IMR-90 (cell line): ENCODE measurements around the gene TENM4. TPM values are rescaled to one million over a fixed set of nuclear protein-coding genes. Genes with fewer than 3 reads are reported as not detected.

Source experiments
- ATAC-seq: fragments of 200-7000 bp; cut with Tn5 transposase; 2 replicates; pipeline ENCODE4 v1.9.1; 2020; ENCODE audit warnings: low read depth, mild to moderate bottlenecking, moderate library complexity
- BruUV-seq: library from RNA; stranded (reverse); fragments of 400-500 nt; replicated peaks from 2 replicates; lab custom pipeline; 2021; lab: Mats Ljungman, UMichigan
- CTCF ChIA-PET: fragments of 300-600 bp; formaldehyde crosslinking; extraction: SDS; loops from one replicate; lab custom pipeline; 2021; ENCODE audit warnings: antibody characterized with exemption; lab: Yijun Ruan, JAX
- POLR2A ChIA-PET: fragments of 300-600 bp; sonication (Branson Sonifier 250); formaldehyde crosslinking; loops from one replicate; lab custom pipeline; 2022; ENCODE audit warnings: antibody characterized with exemption; ENCODE audit not compliant: unreplicated experiment; lab: Charles Lee
- DNase-seq: peaks from one replicate; pipeline ENCODE4 v3.0.0; 2013
- H2AFZ ChIP-seq: replicated peaks from 2 replicates; pipeline ENCODE3; 2013; ENCODE audit warnings: low read length, mild to moderate bottlenecking; ENCODE audit not compliant: poor library complexity
- H2AK5ac ChIP-seq: 2 replicates; pipeline ENCODE4 v1.6.1; 2013; ENCODE audit warnings: low read depth, low read length, inconsistent platforms
- H2AK9ac ChIP-seq: replicated peaks from 2 replicates; pipeline ENCODE3; 2013; ENCODE audit warnings: mild to moderate bottlenecking, low read depth, low read length, moderate library complexity; ENCODE audit not compliant: poor library complexity
- H2BK120ac ChIP-seq: 2 replicates; pipeline ENCODE4 v1.6.1; 2013; ENCODE audit warnings: low read depth, low read length, inconsistent platforms
- H2BK15ac ChIP-seq: 3 replicates; pipeline ENCODE4 v1.6.1; 2013; ENCODE audit warnings: low read depth, low read length, inconsistent platforms
- H2BK20ac ChIP-seq: 2 replicates; pipeline ENCODE4 v1.6.1; 2013; ENCODE audit warnings: low read depth, mild to moderate bottlenecking, inconsistent platforms, low read length, moderate library complexity
- H2BK5ac ChIP-seq: 2 replicates; pipeline ENCODE4 v1.6.1; 2013; ENCODE audit warnings: mild to moderate bottlenecking, low read depth, low read length, inconsistent platforms; ENCODE audit not compliant: poor library complexity, severe bottlenecking
- H3K14ac ChIP-seq: replicated peaks from 2 replicates; pipeline ENCODE4 v1.6.1; 2013; ENCODE audit warnings: low read depth, low read length, inconsistent platforms
- H3K18ac ChIP-seq: 2 replicates; pipeline ENCODE4 v1.6.1; 2013; ENCODE audit warnings: low read depth, low read length, control low read depth
- H3K23ac ChIP-seq: 2 replicates; pipeline ENCODE4 v1.6.1; 2013; ENCODE audit warnings: low read depth, low read length, inconsistent platforms
- H3K27ac ChIP-seq: 2 replicates; pipeline ENCODE4 v1.5.1; 2013; ENCODE audit warnings: mild to moderate bottlenecking, control low read depth, low read length; ENCODE audit not compliant: insufficient read depth
- H3K27me3 ChIP-seq: 2 replicates; pipeline ENCODE4 v1.6.1; 2013; ENCODE audit warnings: low read length; ENCODE audit not compliant: control insufficient read depth, insufficient read depth
- H3K36me3 ChIP-seq: 2 replicates; pipeline ENCODE4 v1.6.1; 2013; ENCODE audit warnings: low read length, mixed read lengths; ENCODE audit not compliant: control insufficient read depth, insufficient read depth
- H3K4ac ChIP-seq: 2 replicates; pipeline ENCODE4 v1.6.1; 2013; ENCODE audit warnings: low read depth, low read length, inconsistent platforms
- H3K4me1 ChIP-seq: 2 replicates; pipeline ENCODE4 v1.6.1; 2013; ENCODE audit warnings: low read length, mixed read lengths; ENCODE audit not compliant: control insufficient read depth, insufficient read depth
- H3K4me2 ChIP-seq: 2 replicates; pipeline ENCODE4 v1.6.1; 2013; ENCODE audit warnings: low read depth, mild to moderate bottlenecking, control low read depth, low read length, moderate library complexity
- H3K4me3 ChIP-seq: 2 replicates; pipeline ENCODE4 v1.5.1; 2013; ENCODE audit warnings: low read depth, mild to moderate bottlenecking, control low read depth, low read length, moderate library complexity; ENCODE audit not compliant: insufficient read depth
- H3K56ac ChIP-seq: 2 replicates; pipeline ENCODE4 v1.6.1; 2013; ENCODE audit warnings: low read length, inconsistent platforms; ENCODE audit not compliant: insufficient read depth; ENCODE audit errors: extremely low read depth
- H3K79me1 ChIP-seq, 2 experiments: 2 replicates each; pipeline ENCODE4 v1.6.1; 2013; ENCODE audit warnings: low read length in 2 of 2, inconsistent platforms in 1 of 2, low read depth in 1 of 2
- H3K9ac ChIP-seq: 2 replicates; pipeline ENCODE4 v1.6.1; 2013; ENCODE audit warnings: low read depth, low read length, control low read depth
- H3K9me1 ChIP-seq: 2 replicates; pipeline ENCODE4 v1.6.1; 2013; ENCODE audit warnings: low read length, inconsistent platforms; ENCODE audit not compliant: insufficient read depth
- H3K9me3 ChIP-seq: 2 replicates; pipeline ENCODE4 v1.6.1; 2013; ENCODE audit warnings: low read length; ENCODE audit not compliant: control insufficient read depth, insufficient read depth
- H4K20me1 ChIP-seq: 2 replicates; pipeline ENCODE4 v1.6.1; 2013; ENCODE audit warnings: low read length, inconsistent platforms; ENCODE audit not compliant: insufficient read depth
- H4K5ac ChIP-seq: 2 replicates; pipeline ENCODE4 v1.6.1; 2013; ENCODE audit warnings: mild to moderate bottlenecking, low read depth, low read length, control low read depth
- H4K8ac ChIP-seq, 2 experiments: 2 replicates each; pipeline ENCODE4 v1.6.1; 2013; ENCODE audit warnings: low read depth in 2 of 2, low read length in 2 of 2, control low read depth in 1 of 2, inconsistent platforms in 1 of 2
- H4K91ac ChIP-seq: 2 replicates; pipeline ENCODE4 v1.6.1; 2013; ENCODE audit warnings: low read depth, low read length, inconsistent platforms; ENCODE audit not compliant: insufficient read depth
- BHLHE40 ChIP-seq: fragments of 150-350 bp; IDR thresholded peaks from 2 replicates; pipeline ENCODE4 v1.6.1; 2016; ENCODE audit warnings: mild to moderate bottlenecking, low read depth, low read length
- CEBPB ChIP-seq: IDR thresholded peaks from 2 replicates; pipeline ENCODE4 v1.6.1; 2012; ENCODE audit warnings: low read depth, low read length, improper control_type of control experiment
- CTCF ChIP-seq: conservative IDR thresholded peaks from 2 replicates; pipeline ENCODE4 v1.5.1; 2012; ENCODE audit warnings: mild to moderate bottlenecking, low read depth, low read length, improper control_type of control experiment
- FOS ChIP-seq: fragments of 150-350 bp; IDR thresholded peaks from 2 replicates; pipeline ENCODE4 v1.6.1; 2016; ENCODE audit warnings: low read depth, low read length
- MAFK ChIP-seq: IDR thresholded peaks from 2 replicates; pipeline ENCODE4 v1.6.1; 2012; ENCODE audit warnings: low read depth, low read length, improper control_type of control experiment
- MXI1 ChIP-seq: IDR thresholded peaks from 2 replicates; pipeline ENCODE4 v1.6.1; 2012; ENCODE audit warnings: low read depth, mild to moderate bottlenecking, low read length, moderate library complexity, borderline replicate concordance
- RAD21 ChIP-seq: IDR thresholded peaks from 2 replicates; pipeline ENCODE4 v1.6.1; 2012; ENCODE audit warnings: low read length, improper control_type of control experiment
- RCOR1 ChIP-seq: IDR thresholded peaks from 2 replicates; pipeline ENCODE4 v1.6.1; 2012; ENCODE audit warnings: mild to moderate bottlenecking, low read length, improper control_type of control experiment; ENCODE audit not compliant: insufficient replicate concordance
- RFX5 ChIP-seq: IDR thresholded peaks from 2 replicates; pipeline ENCODE4 v1.8.0; 2012; ENCODE audit warnings: low read depth, mild to moderate bottlenecking, low read length, moderate library complexity
- WGBS, 2 experiments: methylation state at CpG; one replicate each; pipeline versions ENCODE4 v1.1.5 to v1.1.7; 2013; ENCODE audit warnings: missing lambda C conversion rate in 2 of 2; ENCODE audit not compliant: insufficient read length in 1 of 2; ENCODE audit errors: extremely low coverage in 2 of 2; 5-methylcytosine and 5-hydroxymethylcytosine counted together
- dilution Hi-C: fragments of 300-500 bp; cut with HindIII; formaldehyde crosslinking; loops from one replicate; pipeline ENCODE4 v1.14.3; 2018; ENCODE audit warnings: low sequenced_read_pairs; ENCODE audit not compliant: unreplicated experiment
- in situ Hi-C: fragments of 300-500 bp; cut with MboI; formaldehyde crosslinking; loops from 3 replicates; pipeline ENCODE4 v1.14.3; 2019; ENCODE audit warnings: low sequenced_read_pairs, inconsistent platforms, mixed read lengths
- intact Hi-C: fragments of 100-400 bp; cut with micrococcal nuclease; formaldehyde crosslinking; loops from 2 replicates; pipeline ENCODE4 v1.10.0; 2022
- polyA plus RNA-seq, 3 experiments: library from polyadenylated mRNA; depleted of rRNA; stranded (reverse); fragments of >200 nt; gene quantifications; 2 replicates each; pipeline ENCODE4 v1.2.3, GENCODE V29; 2012; ENCODE audit warnings: low replicate concordance in 1 of 3
- total RNA-seq: library from RNA; depleted of rRNA; stranded (reverse); fragments of >200 nt; gene quantifications from 2 replicates; pipeline ENCODE4 v1.2.3, GENCODE V29; 2012

Gene TENM4
- total and polyA plus RNA-seq, 2 of the 4 experiments (the other 2 are of a cell fraction) = 7.4 to 9.0 TPM

DNA sequence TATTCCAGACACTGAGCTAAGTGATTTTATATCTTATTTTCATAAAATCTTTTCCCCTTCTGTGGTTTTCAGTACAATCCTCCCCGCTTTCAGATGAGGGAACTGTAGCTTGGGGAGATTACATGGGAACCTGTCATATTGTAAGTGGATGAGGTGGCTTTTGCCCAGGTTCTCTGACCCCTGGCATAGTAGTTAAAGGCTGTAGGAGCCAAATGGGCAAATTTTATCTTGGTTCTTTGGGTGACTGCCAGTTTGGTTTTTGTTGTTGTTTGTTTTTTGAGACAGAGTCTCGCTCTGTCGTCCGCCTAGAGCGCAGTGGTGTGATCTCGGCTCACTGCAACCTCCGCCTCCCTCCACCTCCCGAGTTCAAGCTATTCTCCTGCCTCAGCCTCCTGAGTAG is 454.5 kb downstream of the TENM4 start:
- Histone ChIP-seq H3K23ac (no peak overlapping the region), H2BK20ac (no peak overlapping the region), H3K9ac (no peak overlapping the region), H4K20me1 (no peaks in the 10 kb centered on the region), H2AK9ac (no peak overlapping the region), H4K91ac (no peak overlapping the region), H2AFZ (no peak overlapping the region), H3K4me3 (no peak overlapping the region), H4K8ac (no peak overlapping the region), H3K4me2 (no peak overlapping the region), H2AK5ac (no peak overlapping the region), H4K5ac (no peak overlapping the region), H3K79me1 (no peaks in the 10 kb centered on the region), H2BK5ac (no peak overlapping the region), H3K18ac (no peak overlapping the region), H3K4ac (no peak overlapping the region), H3K9me3 (no peaks in the 10 kb centered on the region), H2BK120ac (no peak overlapping the region), H3K36me3 (no peaks in the 10 kb centered on the region), H3K27ac (no peak overlapping the region), H3K9me1 (no peaks in the 10 kb centered on the region), H2BK15ac (no peak overlapping the region), H3K14ac (no peak overlapping the region), H3K4me1 (no peaks in the 10 kb centered on the region), H3K56ac (no peak overlapping the region), H3K27me3 (no peaks in the 10 kb centered on the region)
- ChIA-PET CTCF (interaction anchor here (0.6 kb wide), 1 partner anchor 976 kb away, joined by 3 read pairs; no protein-coding TSS in a partner anchor), POLR2A (interaction anchor here (0.5 kb wide), 1 partner anchor 420 kb away, joined by 5 read pairs; no protein-coding TSS in a partner anchor)
- no peak for TF ChIP-seq MXI1
- no peak for TF ChIP-seq RFX5
- no peak for TF ChIP-seq FOS
- no peak for TF ChIP-seq BHLHE40
- no peak for TF ChIP-seq RCOR1
- no peak for TF ChIP-seq CEBPB
- no peak for TF ChIP-seq RAD21
- no peak for TF ChIP-seq CTCF
- TF ChIP-seq MAFK = no peak
- BruUV-seq = no TSS peak
- dilution Hi-C loops = no loop called here
- WGBS, 2 experiments = no CpG with 5 or more reads among the region's 8 CpGs
- in situ Hi-C loops = no loop called here
- no peak for ATAC-seq
- DNase-seq = no peak
- intact Hi-C loops = no loop called here
